GM19463 (cell line): Measurements from ENCODE around the gene COCH.
"Not testable (repeated sequence)": the region's sequence is repeated elsewhere in the genome, so short reads cannot be mapped to it uniquely, and the experiment has no call there.

Source experiments
- ATAC-seq: cut with Tn5 transposase; IDR thresholded peaks from one replicate; pipeline ENCODE4 v1.9.1; 2021; ENCODE audit warnings: mild to moderate bottlenecking, moderate library complexity; ENCODE audit not compliant: unreplicated experiment

Gene COCH

DNA sequence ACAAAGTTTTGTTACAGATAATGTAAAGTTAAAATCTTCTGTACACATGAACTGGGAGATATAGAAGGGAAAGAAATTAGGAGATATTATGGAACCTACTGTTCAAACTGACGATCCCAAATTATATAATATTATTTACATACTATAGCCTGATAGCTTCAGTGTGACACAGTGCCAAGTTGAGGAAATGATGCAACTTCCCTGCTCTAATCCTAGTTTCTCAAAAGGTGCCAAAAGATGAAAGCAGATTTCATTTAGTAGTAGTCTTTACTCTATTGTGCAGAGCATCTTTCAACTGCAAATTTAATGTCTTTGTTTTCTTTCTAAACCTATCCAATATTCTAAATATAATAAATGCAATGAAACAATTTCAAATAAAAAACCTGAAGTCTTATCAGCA lies 46.9 kb downstream of the COCH start:
- ATAC-seq, result no peak

- ATAC-seq, result no peak
These were observed 47.4 kb downstream of the COCH start for GRCh38 chr14:30921788-30922187.

- no peak for ATAC-seq
These were observed 50.9 kb downstream of the COCH start for GRCh38 chr14:30925254-30925653.

DNA sequence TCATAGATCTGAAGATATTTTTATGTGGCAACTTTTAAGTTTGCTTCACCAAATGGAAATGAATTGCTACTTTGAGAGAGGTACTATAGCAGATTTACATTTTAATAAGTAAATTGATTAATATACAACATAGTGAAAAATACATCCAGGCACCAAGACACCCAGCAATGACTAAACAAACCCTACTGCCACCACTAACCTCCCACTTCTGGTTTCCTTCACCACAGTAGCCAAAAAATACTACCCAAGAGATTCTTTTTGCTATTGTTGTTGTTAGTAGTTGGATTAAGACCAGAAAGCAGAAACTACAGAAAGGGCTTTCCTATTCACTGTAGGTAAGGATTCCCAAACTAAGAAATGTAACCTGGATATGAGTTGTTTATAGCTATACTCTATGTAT lies 54.1 kb downstream of the COCH start:
- peak; percentile 60 for ATAC-seq

DNA sequence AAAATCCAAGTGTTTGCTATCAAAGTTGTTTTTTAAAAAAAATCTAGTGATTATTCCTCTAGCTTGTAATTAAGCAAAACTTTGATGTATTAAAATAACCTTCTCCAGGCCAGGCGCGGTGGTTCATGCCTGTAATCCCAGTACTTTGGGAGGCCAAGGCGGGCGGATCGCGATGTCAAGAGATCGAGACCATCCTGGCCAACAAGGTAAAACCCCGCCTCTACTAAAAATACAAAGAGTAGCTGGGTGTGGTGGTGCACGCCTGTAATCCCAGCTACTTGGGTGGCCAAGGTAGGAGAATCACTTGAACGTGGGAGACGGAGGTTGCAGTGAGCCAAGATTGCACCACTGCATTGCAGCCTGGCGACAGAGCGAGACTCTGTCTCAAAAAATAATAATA lies 59.6 kb downstream of the COCH start:
- not testable (repeated sequence) for ATAC-seq

GRCh38 chr14:30935445-30935844 lies 61.1 kb downstream of the COCH start:
- no peak for ATAC-seq

DNA sequence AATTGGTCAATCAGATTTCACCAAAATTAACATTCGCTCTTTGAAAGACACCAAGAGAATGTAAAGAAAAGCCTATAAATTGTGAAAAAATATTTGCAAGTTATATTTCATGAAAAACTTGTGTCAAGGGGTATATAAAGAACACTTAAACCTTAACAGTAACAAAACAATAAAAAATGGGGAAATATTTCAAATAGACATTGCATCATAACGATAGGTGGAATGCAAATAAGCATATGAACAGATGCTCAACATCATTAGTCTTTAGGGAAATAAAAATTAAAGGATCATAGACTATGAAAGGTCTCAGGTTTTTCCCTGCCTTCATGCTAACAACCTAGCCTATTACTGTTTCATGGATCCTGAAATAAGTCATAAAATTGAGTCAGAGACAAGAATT lies 64.3 kb downstream of the COCH start:
- ATAC-seq, result no peak
